GM21528 (cell line): Measurements from ENCODE around the gene GSTO1.
A peak's percentile ranks its signal among the peaks of the same experiment; 100 is the strongest.

ENCODE experiments used
- ATAC-seq: cut with Tn5 transposase; IDR thresholded peaks from one replicate; pipeline ENCODE4 v1.9.1; 2021; ENCODE audit warnings: mild to moderate bottlenecking, moderate library complexity; ENCODE audit not compliant: unreplicated experiment, low FRiP score

The GSTO1 gene

DNA sequence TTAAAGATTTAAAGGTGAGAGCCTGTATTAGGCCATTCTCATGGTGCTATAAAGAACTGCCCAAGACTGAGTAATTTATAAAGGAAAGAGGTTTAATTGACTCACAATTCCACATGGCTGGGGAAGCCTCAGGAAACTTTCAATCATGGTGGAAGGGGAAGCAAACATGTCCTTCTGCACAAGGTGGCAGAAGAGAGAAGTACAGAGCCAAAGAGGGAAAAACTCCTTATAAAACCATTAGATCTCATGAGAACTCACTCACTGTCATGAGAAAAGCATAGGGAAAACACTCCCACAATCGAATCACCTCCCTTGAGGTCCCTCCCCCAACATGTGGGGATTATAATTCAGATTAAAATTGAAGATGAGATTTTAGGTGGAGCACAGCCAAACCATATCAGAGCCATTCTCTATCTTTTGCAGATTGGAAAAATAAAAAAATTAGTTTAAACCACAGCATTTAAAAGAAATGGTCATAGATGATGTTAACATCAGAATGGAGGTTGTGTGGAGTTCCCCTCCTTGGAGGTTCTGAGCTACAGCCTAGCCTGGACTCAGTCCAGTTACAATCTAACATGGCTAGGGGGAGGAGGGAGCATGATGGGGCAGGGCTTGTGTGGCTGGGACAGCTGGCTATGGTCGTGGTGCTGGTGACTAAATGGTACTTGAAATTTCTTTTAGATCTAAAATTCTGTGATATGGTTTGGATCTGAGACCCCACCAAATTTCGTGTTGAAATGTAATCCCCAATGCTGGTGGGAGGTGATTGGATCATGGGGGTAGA, 47.4 kb downstream of the GSTO1 start:
- ATAC-seq: no peak

DNA sequence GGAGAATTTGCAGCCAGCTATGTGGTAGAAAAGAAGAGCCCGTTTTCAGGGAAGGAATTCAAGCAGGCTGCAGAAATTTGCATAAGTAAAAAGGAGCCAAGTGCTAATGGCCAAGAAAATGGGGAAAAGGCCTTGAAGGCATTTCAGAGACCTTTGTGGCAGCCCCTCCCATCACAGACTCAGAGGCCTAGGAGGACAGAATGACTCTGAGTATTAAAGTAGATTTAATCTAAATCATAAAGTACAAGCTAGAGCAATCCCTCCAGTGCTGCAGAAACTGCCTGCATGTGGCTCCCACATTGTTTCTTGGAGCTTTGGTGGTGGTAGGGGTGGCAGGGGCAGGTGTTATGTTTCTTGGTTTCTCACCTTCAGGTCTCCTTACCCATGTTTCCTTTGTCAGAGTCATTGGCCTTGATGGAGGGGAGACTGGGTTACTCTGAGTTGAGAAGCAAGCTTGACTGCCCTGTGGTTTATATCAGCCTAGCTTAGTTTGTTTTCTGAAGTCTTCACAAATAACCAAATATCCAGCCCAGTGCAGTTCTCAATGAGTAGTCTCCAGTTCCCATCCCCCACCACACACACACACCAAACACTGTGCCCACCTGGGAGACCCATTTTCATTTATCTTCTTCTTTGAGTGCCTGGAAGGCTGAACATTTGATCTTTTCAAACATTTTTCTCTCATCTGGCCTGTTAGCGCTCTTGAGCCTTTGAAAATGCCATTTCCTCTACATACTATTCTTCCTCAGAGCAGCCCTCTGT, 49.1 kb downstream of the GSTO1 start:
- ATAC-seq: no peak

DNA sequence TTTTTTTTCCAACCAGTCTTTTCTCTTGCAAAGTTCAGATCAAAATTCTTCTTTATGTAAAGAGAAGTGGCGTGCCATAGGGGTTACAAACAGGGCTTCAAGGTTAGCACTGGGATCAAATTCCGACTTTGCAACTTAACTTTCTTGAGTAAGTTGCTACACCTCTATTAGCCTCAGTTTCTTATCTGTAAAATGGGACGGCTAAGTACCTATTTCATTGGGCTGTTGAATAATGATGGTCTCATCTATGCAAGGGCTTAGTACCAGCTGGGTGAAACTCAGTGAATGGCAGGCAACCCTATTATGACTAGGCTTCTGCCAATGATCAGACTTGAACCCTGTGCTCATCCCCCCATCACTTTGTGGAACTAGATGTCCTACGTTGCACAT, 49.7 kb downstream of the GSTO1 start:
- ATAC-seq: no peak

DNA sequence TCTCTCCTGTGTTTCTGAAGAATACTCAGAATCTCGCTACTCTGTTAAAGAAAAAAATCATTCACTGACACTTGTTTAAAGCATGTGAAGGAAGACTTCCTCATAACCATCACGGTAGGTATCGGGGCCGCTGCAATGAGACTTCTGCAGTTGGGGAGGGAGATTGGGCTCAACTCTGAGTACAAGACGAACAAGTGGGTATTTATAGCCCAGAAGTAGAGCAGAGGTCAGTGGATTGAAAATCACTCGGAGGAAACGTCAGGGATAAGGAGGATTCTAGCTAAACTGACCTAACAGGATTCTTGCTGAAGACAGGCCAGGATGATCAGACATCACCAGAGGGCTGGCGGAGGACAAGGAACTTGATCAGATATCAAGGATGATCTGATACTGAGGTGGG, 50.2 kb downstream of the GSTO1 start:
- no peak for ATAC-seq

DNA sequence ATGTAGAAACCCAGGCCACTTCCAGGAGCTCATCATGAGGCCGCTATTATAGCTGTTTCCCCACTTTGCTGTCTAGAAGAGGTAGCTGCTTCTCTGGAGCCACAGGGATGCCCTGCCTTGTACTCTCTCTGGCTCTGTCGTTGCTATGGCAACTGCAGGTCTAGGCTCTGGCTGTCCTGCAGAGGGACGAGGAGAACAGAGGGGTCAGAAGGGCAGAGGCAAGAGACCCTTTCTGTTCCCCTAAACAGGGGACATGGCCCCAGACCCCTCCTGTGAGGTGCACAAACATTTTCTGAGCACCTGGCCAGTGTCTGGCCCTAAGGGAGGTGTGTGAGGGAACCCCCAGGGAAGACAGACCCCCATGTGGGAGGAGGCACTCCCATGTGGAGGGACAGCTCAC, 52.2 kb downstream of the GSTO1 start:
- no peak for ATAC-seq

DNA sequence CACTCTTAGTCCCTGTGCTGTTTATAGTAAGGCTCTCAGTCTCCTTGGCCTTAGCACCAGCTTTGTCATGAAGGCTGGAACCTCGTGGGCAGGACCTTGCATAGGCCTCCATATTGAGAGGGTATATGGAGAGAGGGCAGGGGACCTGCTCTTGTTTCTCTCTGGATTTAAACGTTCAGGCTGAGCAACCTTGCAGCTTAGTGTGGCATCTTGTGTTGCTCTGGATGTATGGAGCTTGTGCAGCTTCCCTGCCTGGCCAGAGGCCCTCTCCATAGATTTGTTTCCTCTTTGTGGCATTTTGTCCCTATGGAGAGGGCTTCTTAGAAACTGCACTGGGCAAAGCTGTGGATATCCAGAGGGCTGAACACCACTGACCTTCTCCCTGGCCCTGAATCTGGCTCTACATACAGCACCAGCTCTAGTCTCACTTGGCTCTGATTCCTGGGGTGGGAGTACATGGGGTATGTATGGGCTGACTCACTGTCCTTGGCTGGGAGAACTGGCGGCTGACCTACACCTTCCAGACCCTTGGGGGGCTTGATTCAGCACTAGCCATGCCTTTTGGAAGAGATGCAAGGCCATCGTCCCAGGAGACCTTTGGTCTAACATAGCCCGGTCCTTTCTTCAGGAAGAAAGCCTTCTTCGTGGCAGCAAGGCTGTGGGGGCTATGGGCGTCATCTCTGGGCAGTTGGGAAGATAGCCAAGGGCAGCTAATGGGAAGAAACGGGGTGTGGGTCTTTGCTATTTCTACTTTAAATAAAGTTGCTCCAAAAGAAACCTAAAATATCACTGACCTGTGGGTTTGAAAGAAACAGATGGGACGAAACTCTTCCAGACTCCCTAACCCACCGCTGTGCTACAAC, 53.1 kb downstream of the GSTO1 start:
- no peak for ATAC-seq

DNA sequence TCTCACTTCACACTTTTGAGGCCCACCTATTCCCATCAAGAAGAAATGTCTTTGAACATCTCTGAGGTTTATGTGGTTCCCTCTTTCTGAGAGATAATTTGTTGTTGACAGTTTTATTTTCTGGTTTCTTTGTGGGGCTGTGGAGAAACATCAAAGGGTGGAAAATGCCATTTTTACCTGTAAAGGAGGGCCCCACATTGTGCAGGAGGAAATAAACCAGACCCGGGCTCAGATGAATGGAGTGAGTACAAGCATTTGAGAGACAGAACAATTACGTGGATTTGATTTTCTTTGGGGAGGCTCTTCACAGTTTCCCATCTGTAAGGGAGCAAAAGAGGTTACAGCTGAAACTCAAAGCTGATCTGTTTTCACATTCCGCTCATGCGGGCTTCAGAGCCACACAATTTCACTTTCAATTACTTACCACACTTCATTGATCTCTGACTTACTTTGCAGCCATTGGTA, 53.8 kb downstream of the GSTO1 start:
- ATAC-seq: peak; percentile 82

DNA sequence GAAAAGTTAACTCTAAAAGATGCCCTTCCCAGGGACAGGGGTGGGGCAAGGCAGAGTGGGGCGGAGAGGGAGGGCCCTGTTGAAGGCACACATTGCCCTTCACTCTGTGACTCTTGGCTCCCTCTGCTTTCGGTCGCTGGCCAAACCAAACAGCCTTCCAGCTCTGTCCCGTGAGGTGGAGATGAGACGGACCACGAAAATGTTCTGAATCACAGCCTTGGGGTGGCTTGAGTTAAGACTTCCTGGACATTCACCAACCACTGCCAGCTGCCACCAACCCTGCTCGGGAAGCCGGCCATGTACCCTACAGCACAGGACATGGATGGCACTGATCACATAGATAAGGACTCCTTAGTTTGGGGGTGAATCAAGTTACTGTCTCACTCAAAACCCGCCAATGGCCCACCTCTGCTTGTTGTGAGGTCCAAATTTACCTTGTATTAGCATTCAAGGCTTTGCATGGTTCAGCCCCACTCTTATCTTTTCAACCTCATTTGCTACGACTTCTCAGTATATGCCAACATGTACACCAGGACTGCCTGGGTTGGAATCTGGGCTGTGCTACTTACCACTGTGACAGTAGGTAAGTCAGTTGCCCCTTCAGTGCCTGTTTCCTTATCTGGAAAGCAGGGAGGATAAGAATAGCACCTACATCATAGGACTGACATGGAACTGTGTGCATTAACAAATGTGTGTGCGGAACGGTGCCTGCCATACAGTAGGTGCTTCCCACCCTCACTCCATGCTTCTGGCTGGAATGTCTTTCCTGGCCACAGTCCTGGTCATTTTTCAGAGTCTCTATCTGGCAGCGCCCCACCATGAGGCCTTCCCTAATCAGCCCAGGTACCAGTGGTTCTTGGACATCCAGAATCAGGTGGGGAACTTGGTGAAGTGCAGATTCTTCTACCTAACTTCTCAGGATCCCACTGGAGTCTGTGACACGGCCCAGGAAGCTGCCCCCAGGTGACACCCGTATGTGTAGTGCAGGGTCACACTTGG, 55.6 kb downstream of the GSTO1 start:
- ATAC-seq: no peak

DNA sequence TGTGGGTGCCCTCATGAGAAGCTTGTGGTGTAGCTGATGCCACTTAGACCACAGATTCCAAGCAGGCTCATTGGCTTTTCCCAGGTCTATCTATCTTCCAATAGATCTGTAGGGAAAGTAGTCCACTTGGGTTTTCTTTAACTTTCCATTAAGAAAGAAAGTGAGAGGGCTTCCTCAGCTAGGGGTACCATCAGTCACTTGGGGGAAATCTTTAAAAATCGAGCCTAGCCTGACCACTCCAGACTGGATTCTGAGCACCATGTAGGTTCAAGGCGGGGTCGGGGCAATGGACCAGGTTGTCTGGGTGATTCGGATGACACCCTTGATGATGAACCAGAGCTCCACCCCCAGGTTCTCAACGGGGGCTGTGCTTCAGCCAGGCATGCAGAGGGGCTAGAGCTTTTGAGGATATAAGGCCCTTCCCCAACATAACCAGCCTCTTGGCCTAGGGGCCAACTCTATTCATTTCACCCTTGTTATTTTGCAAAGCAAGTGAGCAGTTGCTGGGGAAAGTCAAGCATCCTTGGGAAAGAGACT, 56.6 kb downstream of the GSTO1 start:
- no peak for ATAC-seq

DNA sequence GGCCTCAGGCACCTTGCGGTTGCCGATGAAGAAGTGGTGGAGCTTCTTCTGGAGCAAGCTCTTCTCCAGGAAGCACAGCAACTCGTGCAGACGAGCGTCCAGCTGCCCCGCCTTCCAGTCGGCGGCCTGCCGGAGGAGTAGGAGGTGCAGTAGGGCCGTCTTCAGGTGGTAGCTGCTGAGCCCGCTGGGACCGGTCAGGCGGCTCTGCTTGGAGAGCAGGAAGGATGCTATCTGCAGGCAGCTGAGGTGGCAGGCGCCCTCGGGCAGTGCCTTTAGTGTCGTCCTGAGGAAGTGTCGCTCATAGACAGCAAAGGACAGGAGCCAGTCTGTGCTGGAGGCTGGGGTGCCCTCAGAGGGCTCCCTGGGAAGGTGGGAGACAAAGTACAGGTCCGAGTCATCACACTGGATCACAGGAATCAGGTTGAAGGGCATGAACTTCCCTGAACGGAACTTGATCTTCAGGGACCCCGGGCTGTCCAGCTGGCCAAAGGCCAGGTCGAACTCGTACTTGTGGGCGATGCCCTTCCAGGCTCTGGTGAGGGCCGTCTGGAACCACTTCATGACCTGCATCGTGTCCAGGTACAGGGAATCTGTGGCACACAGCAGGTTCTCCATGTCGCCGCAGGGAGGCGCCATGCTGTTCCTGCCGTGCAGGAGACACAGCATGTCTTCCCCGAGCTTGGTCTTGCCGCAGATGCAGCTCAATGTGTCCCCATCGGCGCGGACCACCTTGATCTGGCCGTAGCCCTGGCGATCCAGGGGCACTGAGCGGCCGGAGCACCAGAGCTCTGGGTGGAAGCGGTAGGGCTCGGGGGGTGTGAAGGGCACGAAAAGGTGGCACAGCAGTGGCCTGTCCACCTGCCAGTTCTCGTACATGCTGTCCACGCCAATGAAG, 60.1 kb downstream of the GSTO1 start:
- no peak for ATAC-seq

DNA sequence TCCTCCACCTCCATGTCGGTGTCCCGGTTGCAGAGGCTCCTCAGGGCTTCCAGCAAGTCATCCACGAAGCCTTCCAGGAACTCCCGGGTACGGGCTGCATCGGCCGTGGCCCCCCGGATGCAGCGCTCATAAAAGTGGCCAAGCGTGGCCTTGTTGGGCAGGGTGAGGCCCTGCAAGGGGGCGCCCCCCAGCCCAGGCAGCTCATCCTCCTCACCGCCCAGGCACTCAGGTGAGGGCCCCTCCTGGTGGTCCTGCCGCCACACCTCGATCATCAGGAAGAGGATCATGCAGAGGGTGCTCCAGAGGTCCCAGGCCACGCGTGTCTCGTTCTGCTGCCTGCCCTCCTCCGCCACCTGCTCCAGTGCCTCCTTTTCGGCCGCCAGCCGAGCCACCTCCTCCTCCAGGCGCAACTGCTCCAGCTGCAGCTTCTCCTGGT, 60.8 kb downstream of the GSTO1 start:
- ATAC-seq: no peak

DNA sequence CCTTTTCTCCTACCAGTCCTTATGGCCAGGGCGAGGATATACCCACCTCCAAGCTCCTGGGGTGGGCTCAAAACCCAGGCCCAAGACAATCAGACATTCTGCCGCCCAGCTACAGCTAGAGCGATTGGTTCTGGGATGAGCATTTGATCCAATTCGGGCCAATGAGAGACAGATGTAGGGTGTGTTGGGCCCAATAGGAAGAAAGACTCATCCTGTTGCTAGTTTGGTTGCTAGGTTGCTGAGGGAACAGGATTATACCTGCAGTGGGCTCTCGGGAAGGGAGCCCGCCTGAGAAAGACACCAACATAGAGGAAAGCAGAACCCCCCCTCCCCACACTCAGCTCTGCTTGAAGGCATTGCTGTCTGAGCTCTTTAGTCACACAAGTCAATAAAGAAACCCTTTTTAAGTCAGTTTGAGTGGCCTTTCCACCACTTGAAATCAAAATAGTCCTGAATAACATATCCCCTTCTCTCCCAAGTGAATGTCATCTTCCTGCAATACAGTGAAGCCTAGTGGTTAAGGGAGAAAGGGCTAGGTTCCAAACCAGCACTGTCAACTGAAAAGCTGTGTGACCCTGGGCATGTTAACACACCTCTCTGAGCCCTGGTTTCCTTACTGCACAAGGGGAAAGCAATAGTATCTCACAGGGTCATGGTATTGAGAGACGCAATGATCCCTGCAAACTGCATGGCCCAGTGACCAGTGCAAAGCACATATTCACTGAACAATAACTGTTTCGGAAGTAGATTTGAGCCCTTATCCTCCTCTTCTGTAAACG, 61.8 kb downstream of the GSTO1 start:
- no peak for ATAC-seq
